ENCODE results near the gene GIPR.

The GIPR gene

DNA sequence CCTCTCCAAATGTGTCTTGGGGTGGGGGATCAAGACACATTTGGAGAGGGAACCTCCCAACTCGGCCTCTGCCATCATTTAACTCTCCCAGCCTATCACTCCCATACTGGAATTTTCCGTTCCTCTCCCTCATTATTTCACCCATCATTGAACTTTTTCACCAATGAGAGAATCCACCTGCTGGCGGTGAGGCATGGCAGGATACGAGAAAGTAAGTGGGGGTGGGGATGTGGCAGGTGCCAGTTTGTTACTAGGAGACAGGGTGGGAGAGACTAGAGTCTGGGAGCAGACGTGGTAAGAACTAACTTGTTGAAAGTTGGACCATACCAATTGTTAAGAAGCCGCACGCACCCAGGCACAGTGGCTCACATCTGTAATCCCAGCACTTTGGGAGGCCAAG, 6.9 kb downstream of the GIPR start:
- no peaks in the 10 kb centered on the region for H3K27me3 ChIP-seq (ENCODE audit: control insufficient read depth, low read length)
- TF ChIP-seq, protein P1, sequence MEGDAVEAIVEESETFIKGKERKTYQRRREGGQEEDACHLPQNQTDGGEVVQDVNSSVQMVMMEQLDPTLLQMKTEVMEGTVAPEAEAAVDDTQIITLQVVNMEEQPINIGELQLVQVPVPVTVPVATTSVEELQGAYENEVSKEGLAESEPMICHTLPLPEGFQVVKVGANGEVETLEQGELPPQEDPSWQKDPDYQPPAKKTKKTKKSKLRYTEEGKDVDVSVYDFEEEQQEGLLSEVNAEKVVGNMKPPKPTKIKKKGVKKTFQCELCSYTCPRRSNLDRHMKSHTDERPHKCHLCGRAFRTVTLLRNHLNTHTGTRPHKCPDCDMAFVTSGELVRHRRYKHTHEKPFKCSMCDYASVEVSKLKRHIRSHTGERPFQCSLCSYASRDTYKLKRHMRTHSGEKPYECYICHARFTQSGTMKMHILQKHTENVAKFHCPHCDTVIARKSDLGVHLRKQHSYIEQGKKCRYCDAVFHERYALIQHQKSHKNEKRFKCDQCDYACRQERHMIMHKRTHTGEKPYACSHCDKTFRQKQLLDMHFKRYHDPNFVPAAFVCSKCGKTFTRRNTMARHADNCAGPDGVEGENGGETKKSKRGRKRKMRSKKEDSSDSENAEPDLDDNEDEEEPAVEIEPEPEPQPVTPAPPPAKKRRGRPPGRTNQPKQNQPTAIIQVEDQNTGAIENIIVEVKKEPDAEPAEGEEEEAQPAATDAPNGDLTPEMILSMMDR (IDR thresholded peaks at IDR 0.05; ENCODE audit: low read depth, low read length, poor library complexity, severe bottlenecking), result no peak
- TF ChIP-seq EZH2phosphoT487 (IDR thresholded peaks at IDR 0.05; ENCODE audit: borderline replicate concordance, low read length), result no peak
- no peaks in the 10 kb centered on the region for H3K36me3 ChIP-seq (ENCODE audit: control insufficient read depth, low read length)
- 0 out of 2 replicates have a peak, but pooled peaks cover 3% of the 10 kb centered on the region for H3F3A ChIP-seq (ENCODE audit: control insufficient read depth, insufficient read depth)
- H3K4me1 ChIP-seq (ENCODE audit: control insufficient read depth, low read length), result peaks cover 25% of the 10 kb centered on the region
- no peaks in the 10 kb centered on the region for H3K9me2 ChIP-seq (replicated peaks; ENCODE audit: control insufficient read depth, low read length)
- no peaks in the 10 kb centered on the region for H3K79me2 ChIP-seq (ENCODE audit: control insufficient read depth, low read length)
- no peak overlapping the region for H3K4me2 ChIP-seq (ENCODE audit: low read length)
- H3K4me3 ChIP-seq (ENCODE audit: low read length), result no peak overlapping the region
- no peaks in the 10 kb centered on the region for H4K20me1 ChIP-seq (ENCODE audit: control insufficient read depth, insufficient read depth, low read depth, low read length)
- H3K27ac ChIP-seq (ENCODE audit: low read depth, low read length), result no peak overlapping the region
- no peaks in the 10 kb centered on the region for H3K9me3 ChIP-seq (ENCODE audit: control insufficient read depth, insufficient read depth, low read length)

DNA sequence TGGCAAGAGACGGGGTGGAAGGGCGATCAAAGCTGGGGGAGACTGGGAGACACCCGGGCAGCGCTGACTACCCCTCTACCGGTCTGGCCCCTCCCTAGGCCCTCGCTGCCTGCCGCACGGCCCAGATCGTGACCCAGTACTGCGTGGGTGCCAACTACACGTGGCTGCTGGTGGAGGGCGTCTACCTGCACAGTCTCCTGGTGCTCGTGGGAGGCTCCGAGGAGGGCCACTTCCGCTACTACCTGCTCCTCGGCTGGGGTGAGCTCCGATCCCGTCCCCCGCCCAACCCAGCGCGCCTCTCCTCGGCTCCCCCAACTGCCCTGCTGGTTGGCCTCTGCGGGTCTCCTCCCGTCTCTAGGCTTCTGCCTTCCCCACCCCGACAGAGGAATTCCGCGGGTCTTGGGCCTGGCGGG, 8.8 kb downstream of the GIPR start:
- H4K20me1 ChIP-seq (ENCODE audit: control insufficient read depth, insufficient read depth, low read depth, low read length), result no peaks in the 10 kb centered on the region
- TF ChIP-seq EZH2phosphoT487 (IDR thresholded peaks at IDR 0.05; ENCODE audit: borderline replicate concordance, low read length), result no peak
- TF ChIP-seq, protein P1 (IDR thresholded peaks at IDR 0.05; ENCODE audit: low read depth, low read length, poor library complexity, severe bottlenecking), result no peak
- H3K9me3 ChIP-seq (ENCODE audit: control insufficient read depth, insufficient read depth, low read length), result no peaks in the 10 kb centered on the region
- H3K9me2 ChIP-seq (replicated peaks; ENCODE audit: control insufficient read depth, low read length), result no peaks in the 10 kb centered on the region
- H3K27me3 ChIP-seq (ENCODE audit: control insufficient read depth, low read length), result no peaks in the 10 kb centered on the region
- H3K4me2 ChIP-seq (ENCODE audit: low read length), result peak overlapping the region; percentile 84
- peak overlapping the region; percentile 70 for H3K4me3 ChIP-seq (ENCODE audit: low read length)
- H3K79me2 ChIP-seq (ENCODE audit: control insufficient read depth, low read length), result no peaks in the 10 kb centered on the region
- no peak overlapping the region for H3K27ac ChIP-seq (ENCODE audit: low read depth, low read length)
- no peaks in the 10 kb centered on the region for H3K36me3 ChIP-seq (ENCODE audit: control insufficient read depth, low read length)
- peaks cover 24% of the 10 kb centered on the region for H3K4me1 ChIP-seq (ENCODE audit: control insufficient read depth, low read length)
- peaks cover 2% of the 10 kb centered on the region; the same call in 1 of the 2 replicates for H3F3A ChIP-seq (ENCODE audit: control insufficient read depth, insufficient read depth)

DNA sequence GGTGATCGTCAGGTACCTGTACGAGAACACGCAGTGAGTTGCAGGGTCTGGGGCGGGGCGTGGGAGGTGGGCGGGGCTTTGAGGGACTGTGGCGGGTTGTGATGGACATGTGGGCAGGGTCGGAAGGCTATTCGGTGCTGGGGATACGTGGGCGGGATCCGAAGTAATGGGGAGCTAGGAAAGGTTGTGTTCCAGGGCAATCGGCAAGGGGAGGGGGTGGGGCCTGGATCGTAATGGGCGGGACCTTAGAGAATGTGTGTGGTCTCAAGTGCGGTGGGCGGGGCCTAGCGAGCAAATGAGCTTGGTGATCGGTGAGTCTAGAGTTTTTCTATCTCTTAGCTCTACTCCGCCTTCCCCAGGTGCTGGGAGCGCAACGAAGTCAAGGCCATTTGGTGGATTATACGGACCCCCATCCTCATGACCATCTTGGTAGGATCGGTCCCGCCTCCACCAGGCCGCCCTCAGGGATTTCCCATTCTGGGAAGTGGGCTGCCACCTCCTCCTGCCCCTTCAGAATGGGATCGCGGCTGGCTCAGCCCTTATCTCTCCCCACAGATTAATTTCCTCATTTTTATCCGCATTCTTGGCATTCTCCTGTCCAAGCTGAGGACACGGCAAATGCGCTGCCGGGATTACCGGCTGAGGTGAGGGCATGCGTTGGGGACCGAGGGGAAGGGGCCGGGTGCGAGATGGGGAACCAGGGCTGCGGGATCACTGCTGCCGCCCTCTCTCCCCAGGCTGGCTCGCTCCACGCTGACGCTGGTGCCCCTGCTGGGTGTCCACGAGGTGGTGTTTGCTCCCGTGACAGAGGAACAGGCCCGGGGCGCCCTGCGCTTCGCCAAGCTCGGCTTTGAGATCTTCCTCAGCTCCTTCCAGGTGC, 9.6 kb downstream of the GIPR start:
- H3K79me2 ChIP-seq (ENCODE audit: control insufficient read depth, low read length), result no peaks in the 10 kb centered on the region
- no peaks in the 10 kb centered on the region for H3K9me3 ChIP-seq (ENCODE audit: control insufficient read depth, insufficient read depth, low read length)
- H3K4me3 ChIP-seq (ENCODE audit: low read length), result peak overlapping the region; percentile 70
- H3K27ac ChIP-seq (ENCODE audit: low read depth, low read length), result no peak overlapping the region
- no peaks in the 10 kb centered on the region for H3K36me3 ChIP-seq (ENCODE audit: control insufficient read depth, low read length)
- peak overlapping the region; percentile 84 for H3K4me2 ChIP-seq (ENCODE audit: low read length)
- H3K9me2 ChIP-seq (replicated peaks; ENCODE audit: control insufficient read depth, low read length), result no peaks in the 10 kb centered on the region
- H4K20me1 ChIP-seq (ENCODE audit: control insufficient read depth, insufficient read depth, low read depth, low read length), result no peaks in the 10 kb centered on the region
- TF ChIP-seq, protein P1 (IDR thresholded peaks at IDR 0.05; ENCODE audit: low read depth, low read length, poor library complexity, severe bottlenecking), result no peak
- TF ChIP-seq EZH2phosphoT487 (IDR thresholded peaks at IDR 0.05; ENCODE audit: borderline replicate concordance, low read length), result no peak
- H3F3A ChIP-seq (ENCODE audit: control insufficient read depth, insufficient read depth), result peaks cover 6% of the 10 kb centered on the region; the same call in 1 of the 2 replicates
- no peaks in the 10 kb centered on the region for H3K27me3 ChIP-seq (ENCODE audit: control insufficient read depth, low read length)
- H3K4me1 ChIP-seq (ENCODE audit: control insufficient read depth, low read length), result peaks cover 27% of the 10 kb centered on the region

Measured in DOHH2 (cell line).